Measurements from ENCODE around the gene PANK3.

DNA sequence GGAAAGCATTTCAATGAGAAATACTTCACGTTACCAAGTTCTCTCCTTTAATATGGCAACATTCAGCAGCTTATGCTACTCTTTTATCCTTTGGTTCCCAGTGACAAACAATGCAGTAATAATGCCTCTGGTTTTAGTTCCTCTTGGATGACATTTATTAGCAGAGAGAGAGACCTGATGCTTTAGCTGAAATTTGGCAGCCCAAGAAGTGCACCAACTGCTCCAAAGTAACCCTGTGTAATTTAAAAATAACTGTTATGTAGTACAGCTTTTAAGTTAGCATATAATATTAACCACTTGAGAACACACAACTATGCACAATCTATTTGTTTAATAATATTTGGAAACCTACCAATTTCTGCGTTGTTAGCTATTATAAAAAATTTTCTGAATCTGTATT, 21.8 kb downstream of the PANK3 start:
- TF ChIP-seq, protein P1, sequence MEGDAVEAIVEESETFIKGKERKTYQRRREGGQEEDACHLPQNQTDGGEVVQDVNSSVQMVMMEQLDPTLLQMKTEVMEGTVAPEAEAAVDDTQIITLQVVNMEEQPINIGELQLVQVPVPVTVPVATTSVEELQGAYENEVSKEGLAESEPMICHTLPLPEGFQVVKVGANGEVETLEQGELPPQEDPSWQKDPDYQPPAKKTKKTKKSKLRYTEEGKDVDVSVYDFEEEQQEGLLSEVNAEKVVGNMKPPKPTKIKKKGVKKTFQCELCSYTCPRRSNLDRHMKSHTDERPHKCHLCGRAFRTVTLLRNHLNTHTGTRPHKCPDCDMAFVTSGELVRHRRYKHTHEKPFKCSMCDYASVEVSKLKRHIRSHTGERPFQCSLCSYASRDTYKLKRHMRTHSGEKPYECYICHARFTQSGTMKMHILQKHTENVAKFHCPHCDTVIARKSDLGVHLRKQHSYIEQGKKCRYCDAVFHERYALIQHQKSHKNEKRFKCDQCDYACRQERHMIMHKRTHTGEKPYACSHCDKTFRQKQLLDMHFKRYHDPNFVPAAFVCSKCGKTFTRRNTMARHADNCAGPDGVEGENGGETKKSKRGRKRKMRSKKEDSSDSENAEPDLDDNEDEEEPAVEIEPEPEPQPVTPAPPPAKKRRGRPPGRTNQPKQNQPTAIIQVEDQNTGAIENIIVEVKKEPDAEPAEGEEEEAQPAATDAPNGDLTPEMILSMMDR (IDR thresholded peaks at IDR 0.05; ENCODE audit: insufficient read depth, low read length), result no peak
- TF ChIP-seq GABPA (IDR thresholded peaks at IDR 0.05; ENCODE audit: low read depth), result no peak
